Adrenal gland (tissue), 5 donors: Measurements from ENCODE around the gene SLC22A16.

Source experiments
- POLR2A ChIP-seq, 2 donors: fragments of 450-650 bp; IDR thresholded peaks; one replicate each; pipeline ENCODE4 v1.6.1; 2017; ENCODE audit warnings: antibody characterized with exemption in 2 of 2, mild to moderate bottlenecking in 2 of 2, moderate library complexity in 1 of 2
- TF ChIP-seq, protein P1 (sequence below), 6 experiments: fragments of 450-650 bp in 4 of 6; fragments of 200-600 bp in 2 of 6; sonication (generic) in 1 of 6; IDR thresholded peaks; 1 replicate in 5 of 6; 2 replicates in 1 of 6; pipeline versions ENCODE4 v1.5.1 to v1.8.0; 2016 to 2021; ENCODE audit warnings: antibody characterized with exemption in 6 of 6, mild to moderate bottlenecking in 2 of 6, moderate library complexity in 1 of 6
- donor health status: DM: no; HTN: no; CAD: no.

GRCh38 chr6:110475066-110475653 lies 1.3 kb downstream of the SLC22A16 start:
- TF ChIP-seq, protein P1, sequence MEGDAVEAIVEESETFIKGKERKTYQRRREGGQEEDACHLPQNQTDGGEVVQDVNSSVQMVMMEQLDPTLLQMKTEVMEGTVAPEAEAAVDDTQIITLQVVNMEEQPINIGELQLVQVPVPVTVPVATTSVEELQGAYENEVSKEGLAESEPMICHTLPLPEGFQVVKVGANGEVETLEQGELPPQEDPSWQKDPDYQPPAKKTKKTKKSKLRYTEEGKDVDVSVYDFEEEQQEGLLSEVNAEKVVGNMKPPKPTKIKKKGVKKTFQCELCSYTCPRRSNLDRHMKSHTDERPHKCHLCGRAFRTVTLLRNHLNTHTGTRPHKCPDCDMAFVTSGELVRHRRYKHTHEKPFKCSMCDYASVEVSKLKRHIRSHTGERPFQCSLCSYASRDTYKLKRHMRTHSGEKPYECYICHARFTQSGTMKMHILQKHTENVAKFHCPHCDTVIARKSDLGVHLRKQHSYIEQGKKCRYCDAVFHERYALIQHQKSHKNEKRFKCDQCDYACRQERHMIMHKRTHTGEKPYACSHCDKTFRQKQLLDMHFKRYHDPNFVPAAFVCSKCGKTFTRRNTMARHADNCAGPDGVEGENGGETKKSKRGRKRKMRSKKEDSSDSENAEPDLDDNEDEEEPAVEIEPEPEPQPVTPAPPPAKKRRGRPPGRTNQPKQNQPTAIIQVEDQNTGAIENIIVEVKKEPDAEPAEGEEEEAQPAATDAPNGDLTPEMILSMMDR (IDR thresholded peaks at IDR 0.05) = no peak
- no peak for TF ChIP-seq POLR2A (IDR thresholded peaks at IDR 0.05)
